Neural cell (in vitro differentiated cells): ENCODE data around the gene COMMD4.

Experiments used
- EZH2 ChIP-seq: fragments of 200-600, 300-800 bp; shearing (Covaris generic), sonication (generic); IDR thresholded peaks from 2 replicates; pipeline ENCODE4 v1.6.1; 2014; ENCODE audit warnings: antibody characterized with exemption, low read length, borderline replicate concordance, mild to moderate bottlenecking; ENCODE audit not compliant: insufficient read depth, poor library complexity, severe bottlenecking
- POLR2AphosphoS5 ChIP-seq: IDR thresholded peaks from 2 replicates; pipeline ENCODE4 v1.6.1; 2012
- TAF1 ChIP-seq: IDR thresholded peaks from 2 replicates; pipeline ENCODE4 v1.6.1; 2012; ENCODE audit warnings: low read depth
- TF ChIP-seq, protein P1 (sequence below): fragments of 450-650 bp; IDR thresholded peaks from 2 replicates; pipeline ENCODE4 v1.5.1; 2014; ENCODE audit warnings: antibody characterized with exemption, mild to moderate bottlenecking, moderate library complexity; ENCODE audit not compliant: poor library complexity, severe bottlenecking
- TF ChIP-seq, protein P2 (sequence below): IDR thresholded peaks from 2 replicates; pipeline ENCODE4 v1.6.1; 2012; ENCODE audit warnings: borderline replicate concordance

DNA sequence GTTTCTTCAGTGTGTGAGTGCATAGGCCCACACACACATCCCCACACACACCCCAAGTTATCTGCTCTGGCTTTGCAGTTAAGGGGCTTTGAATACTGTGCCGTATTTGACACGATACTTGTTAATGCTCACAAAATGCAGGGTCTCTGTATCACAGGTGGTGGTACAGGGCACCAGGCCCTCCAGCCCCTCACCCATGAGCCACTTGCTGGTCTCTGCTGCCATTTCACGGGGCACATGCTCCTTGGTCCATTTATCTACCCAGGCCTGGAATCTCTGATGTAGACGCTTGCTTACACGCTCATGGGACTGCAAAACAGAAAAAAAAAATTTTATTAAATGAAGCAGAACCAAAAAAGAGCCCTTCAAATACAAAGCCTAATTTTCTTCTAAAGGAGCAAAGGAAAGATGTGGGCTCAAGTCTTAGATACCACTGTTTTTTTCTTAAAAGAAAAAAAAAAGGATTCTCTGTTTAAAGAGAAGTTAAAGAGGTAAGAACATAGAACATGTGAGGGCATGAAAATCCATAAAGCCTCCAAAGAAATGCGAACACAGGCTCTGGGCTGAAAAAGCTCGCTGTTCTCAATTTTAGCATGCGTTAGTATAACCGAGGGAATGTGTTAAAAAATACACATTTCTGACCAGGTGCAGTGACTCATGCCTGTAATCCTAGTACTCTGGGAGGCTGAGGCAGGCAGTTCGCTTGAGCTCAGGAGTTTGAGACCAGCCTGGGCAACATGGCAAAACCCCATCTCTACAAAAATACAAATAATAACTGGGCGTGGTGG, 36.2 kb downstream of the COMMD4 start:
- TF ChIP-seq TAF1: no peak
- TF ChIP-seq, protein P1, sequence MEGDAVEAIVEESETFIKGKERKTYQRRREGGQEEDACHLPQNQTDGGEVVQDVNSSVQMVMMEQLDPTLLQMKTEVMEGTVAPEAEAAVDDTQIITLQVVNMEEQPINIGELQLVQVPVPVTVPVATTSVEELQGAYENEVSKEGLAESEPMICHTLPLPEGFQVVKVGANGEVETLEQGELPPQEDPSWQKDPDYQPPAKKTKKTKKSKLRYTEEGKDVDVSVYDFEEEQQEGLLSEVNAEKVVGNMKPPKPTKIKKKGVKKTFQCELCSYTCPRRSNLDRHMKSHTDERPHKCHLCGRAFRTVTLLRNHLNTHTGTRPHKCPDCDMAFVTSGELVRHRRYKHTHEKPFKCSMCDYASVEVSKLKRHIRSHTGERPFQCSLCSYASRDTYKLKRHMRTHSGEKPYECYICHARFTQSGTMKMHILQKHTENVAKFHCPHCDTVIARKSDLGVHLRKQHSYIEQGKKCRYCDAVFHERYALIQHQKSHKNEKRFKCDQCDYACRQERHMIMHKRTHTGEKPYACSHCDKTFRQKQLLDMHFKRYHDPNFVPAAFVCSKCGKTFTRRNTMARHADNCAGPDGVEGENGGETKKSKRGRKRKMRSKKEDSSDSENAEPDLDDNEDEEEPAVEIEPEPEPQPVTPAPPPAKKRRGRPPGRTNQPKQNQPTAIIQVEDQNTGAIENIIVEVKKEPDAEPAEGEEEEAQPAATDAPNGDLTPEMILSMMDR: no peak
- TF ChIP-seq, protein P2, sequence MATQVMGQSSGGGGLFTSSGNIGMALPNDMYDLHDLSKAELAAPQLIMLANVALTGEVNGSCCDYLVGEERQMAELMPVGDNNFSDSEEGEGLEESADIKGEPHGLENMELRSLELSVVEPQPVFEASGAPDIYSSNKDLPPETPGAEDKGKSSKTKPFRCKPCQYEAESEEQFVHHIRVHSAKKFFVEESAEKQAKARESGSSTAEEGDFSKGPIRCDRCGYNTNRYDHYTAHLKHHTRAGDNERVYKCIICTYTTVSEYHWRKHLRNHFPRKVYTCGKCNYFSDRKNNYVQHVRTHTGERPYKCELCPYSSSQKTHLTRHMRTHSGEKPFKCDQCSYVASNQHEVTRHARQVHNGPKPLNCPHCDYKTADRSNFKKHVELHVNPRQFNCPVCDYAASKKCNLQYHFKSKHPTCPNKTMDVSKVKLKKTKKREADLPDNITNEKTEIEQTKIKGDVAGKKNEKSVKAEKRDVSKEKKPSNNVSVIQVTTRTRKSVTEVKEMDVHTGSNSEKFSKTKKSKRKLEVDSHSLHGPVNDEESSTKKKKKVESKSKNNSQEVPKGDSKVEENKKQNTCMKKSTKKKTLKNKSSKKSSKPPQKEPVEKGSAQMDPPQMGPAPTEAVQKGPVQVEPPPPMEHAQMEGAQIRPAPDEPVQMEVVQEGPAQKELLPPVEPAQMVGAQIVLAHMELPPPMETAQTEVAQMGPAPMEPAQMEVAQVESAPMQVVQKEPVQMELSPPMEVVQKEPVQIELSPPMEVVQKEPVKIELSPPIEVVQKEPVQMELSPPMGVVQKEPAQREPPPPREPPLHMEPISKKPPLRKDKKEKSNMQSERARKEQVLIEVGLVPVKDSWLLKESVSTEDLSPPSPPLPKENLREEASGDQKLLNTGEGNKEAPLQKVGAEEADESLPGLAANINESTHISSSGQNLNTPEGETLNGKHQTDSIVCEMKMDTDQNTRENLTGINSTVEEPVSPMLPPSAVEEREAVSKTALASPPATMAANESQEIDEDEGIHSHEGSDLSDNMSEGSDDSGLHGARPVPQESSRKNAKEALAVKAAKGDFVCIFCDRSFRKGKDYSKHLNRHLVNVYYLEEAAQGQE: no peak
- TF ChIP-seq POLR2AphosphoS5: no peak
- TF ChIP-seq EZH2: no peak
